PC-3 (cell line): ENCODE measurements around the gene CUEDC2. TPM values are rescaled to one million over a fixed set of nuclear protein-coding genes. Genes with fewer than 3 reads are reported as not detected.

ENCODE experiments used
- ATAC-seq: fragments of 200-7000 bp; cut with Tn5 transposase; 2 replicates; pipeline ENCODE4 v1.9.1; 2020; ENCODE audit warnings: mild to moderate bottlenecking, moderate library complexity
- BruUV-seq: library from RNA; stranded (reverse); fragments of 400-500 nt; replicated peaks from 2 replicates; lab custom pipeline; 2021; lab: Mats Ljungman, UMichigan
- CTCF ChIA-PET: fragments of 300-600 bp; sonication (Branson Sonifier 250); formaldehyde crosslinking; loops from one replicate; lab custom pipeline; 2022; ENCODE audit warnings: antibody characterized with exemption; lab: Charles Lee
- POLR2A ChIA-PET: fragments of 300-600 bp; sonication (Branson Sonifier 250); formaldehyde crosslinking; loops from one replicate; lab custom pipeline; 2022; ENCODE audit warnings: antibody characterized with exemption; ENCODE audit not compliant: unreplicated experiment; lab: Charles Lee
- DNase-seq: peaks from one replicate; pipeline ENCODE4 v3.0.0-alpha.2; 2015
- H2AFZ ChIP-seq: fragments of 300-600 bp; sonication (generic); 2 replicates; pipeline ENCODE4 v1.6.0; 2016; ENCODE audit warnings: antibody characterized with exemption, low read length
- H3F3A ChIP-seq: fragments of 300-600 bp; sonication (generic); one replicate; pipeline ENCODE4 v1.6.0; 2017; ENCODE audit warnings: antibody characterized with exemption, low read length, control low read depth, mild to moderate bottlenecking; ENCODE audit not compliant: unreplicated experiment
- H3K27ac ChIP-seq: fragments of 300-600 bp; sonication (generic); 2 replicates; pipeline ENCODE4 v1.5.1; 2016; ENCODE audit warnings: mild to moderate bottlenecking, low read length
- H3K27me3 ChIP-seq: fragments of 300-600 bp; sonication (generic); 2 replicates; pipeline ENCODE4 v1.6.1; 2016; ENCODE audit warnings: low read length, mixed read lengths
- H3K36me3 ChIP-seq: fragments of 300-600 bp; sonication (generic); 2 replicates; pipeline ENCODE4 v1.6.1; 2016; ENCODE audit warnings: low read depth, mixed run types, low read length, mixed read lengths
- H3K4me1 ChIP-seq: fragments of 300-600 bp; sonication (generic); 2 replicates; pipeline ENCODE4 v1.5.1; 2016; ENCODE audit warnings: low read length; ENCODE audit not compliant: insufficient read depth
- H3K4me2 ChIP-seq: fragments of 300-600 bp; sonication (generic); 2 replicates; pipeline ENCODE4 v1.6.0; 2016; ENCODE audit warnings: low read length
- H3K4me3 ChIP-seq: fragments of 300-600 bp; sonication (generic); 2 replicates; pipeline ENCODE4 v1.5.1; 2016; ENCODE audit warnings: mild to moderate bottlenecking, low read length, mixed read lengths
- H3K79me2 ChIP-seq: fragments of 300-600 bp; sonication (generic); 2 replicates; pipeline ENCODE4 v1.6.1; 2017; ENCODE audit warnings: low read length, mixed read lengths
- H3K9ac ChIP-seq: fragments of 300-600 bp; sonication (generic); 2 replicates; pipeline ENCODE4 v1.6.0; 2016; ENCODE audit warnings: mild to moderate bottlenecking, low read length
- H3K9me2 ChIP-seq: fragments of 300-600 bp; sonication (generic); replicated peaks from 2 replicates; pipeline ENCODE4 v1.6.1; 2016; ENCODE audit warnings: mixed run types, low read length, mixed read lengths
- H3K9me3 ChIP-seq: fragments of 300-600 bp; sonication (generic); 2 replicates; pipeline ENCODE4 v1.6.1; 2016; ENCODE audit warnings: low read length, mixed read lengths
- H4K20me1 ChIP-seq: fragments of 300-600 bp; sonication (generic); 2 replicates; pipeline ENCODE4 v1.6.1; 2016; ENCODE audit warnings: low read length, mixed read lengths
- CTCF ChIP-seq: fragments of 300-600 bp; sonication (generic); conservative IDR thresholded peaks from 2 replicates; pipeline ENCODE4 v1.5.1; 2017; ENCODE audit warnings: antibody characterized with exemption, low read depth, mild to moderate bottlenecking, low read length
- EZH2 ChIP-seq: fragments of 300-600 bp; sonication (generic); IDR thresholded peaks from one replicate; pipeline ENCODE4 v1.6.1; 2017; ENCODE audit warnings: antibody characterized with exemption, mild to moderate bottlenecking, low read length; ENCODE audit not compliant: unreplicated experiment
- EZH2phosphoT487 ChIP-seq: fragments of 300-600 bp; sonication (generic); IDR thresholded peaks from 2 replicates; pipeline ENCODE4 v1.6.1; 2018; ENCODE audit warnings: mild to moderate bottlenecking, antibody characterized with exemption, low read length, borderline replicate concordance
- intact Hi-C: fragments of 100-400 bp; cut with micrococcal nuclease; formaldehyde crosslinking; loops from 2 replicates; pipeline ENCODE4 v1.9.0; 2023
- total RNA-seq: library from RNA; depleted of rRNA; stranded (reverse); fragments of >200 nt; gene quantifications from 2 replicates; pipeline ENCODE4 v1.2.3, GENCODE V29; 2014

Gene CUEDC2
- total RNA-seq, 1 experiment from 2014 or later, result 51.4 TPM

DNA sequence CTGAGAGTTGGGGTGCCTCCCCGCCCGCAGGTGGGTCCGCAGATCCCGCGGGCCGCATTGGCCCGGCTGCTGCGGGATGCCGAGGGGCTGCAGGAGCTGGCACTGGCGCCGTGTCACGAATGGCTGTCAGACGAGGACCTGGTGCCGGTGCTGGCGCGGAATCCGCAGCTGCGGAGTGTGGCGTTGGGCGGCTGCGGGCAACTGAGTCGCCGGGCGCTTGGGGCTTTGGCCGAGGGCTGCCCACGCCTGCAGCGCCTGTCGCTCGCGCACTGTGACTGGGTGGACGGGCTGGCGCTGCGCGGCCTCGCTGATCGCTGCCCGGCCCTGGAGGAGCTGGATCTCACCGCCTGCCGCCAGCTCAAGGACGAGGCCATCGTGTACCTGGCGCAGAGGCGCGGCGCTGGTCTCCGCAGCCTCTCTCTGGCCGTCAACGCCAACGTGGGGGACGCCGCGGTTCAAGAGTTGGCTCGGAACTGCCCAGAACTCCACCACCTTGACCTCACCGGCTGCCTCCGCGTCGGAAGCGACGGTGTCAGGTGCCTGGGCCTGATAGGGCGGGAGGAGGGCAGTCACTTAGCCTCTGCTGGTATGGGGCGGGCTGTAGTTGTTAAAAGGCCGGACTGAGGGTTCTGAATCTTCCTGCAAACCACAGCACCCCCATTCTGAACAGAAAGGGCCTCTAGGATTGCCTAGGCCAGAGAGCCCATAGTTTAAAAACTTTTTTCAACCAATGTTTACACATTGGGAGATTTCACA, 10.4 kb downstream of the CUEDC2 start:
- H3K4me1 ChIP-seq, result peaks cover 20% of the 10 kb centered on the region
- H3K9me2 ChIP-seq, result no peaks in the 10 kb centered on the region
- TF ChIP-seq CTCF, result no peak
- TF ChIP-seq EZH2, result no peak
- TF ChIP-seq EZH2phosphoT487, result no peak
- no peaks in the 10 kb centered on the region for H3F3A ChIP-seq
- H2AFZ ChIP-seq, result peak overlapping the region; percentile 89
- ChIA-PET CTCF (interaction anchor here (1.1 kb wide), 2 partner anchors 38 to 162 kb away, joined by 3 to 5 read pairs; no protein-coding TSS in a partner anchor), POLR2A (no interaction called here)
- H3K9me3 ChIP-seq, result no peaks in the 10 kb centered on the region
- 0 out of 2 replicates have a peak, but pooled peaks cover 4% of the 10 kb centered on the region for H3K36me3 ChIP-seq
- DNase-seq, result peak; percentile 34
- peak; percentile 27 for ATAC-seq
- BruUV-seq, result no TSS peak
- peaks cover 11% of the 10 kb centered on the region; the same call in 1 of the 2 replicates for H3K79me2 ChIP-seq
- peak overlapping the region; percentile 88 for H3K4me3 ChIP-seq
- H3K27me3 ChIP-seq, result no peaks in the 10 kb centered on the region
- peak overlapping the region; percentile 53 for H3K27ac ChIP-seq
- H4K20me1 ChIP-seq, result no peaks in the 10 kb centered on the region
- peak overlapping the region; percentile 77 for H3K9ac ChIP-seq
- intact Hi-C loops, result no loop called here
- peak overlapping the region; percentile 92 for H3K4me2 ChIP-seq

- ChIA-PET CTCF (interaction anchor here (1.1 kb wide), 1 partner anchor 38 kb away, joined by 5 read pairs; no protein-coding TSS in a partner anchor), POLR2A (no interaction called here)
- Histone ChIP-seq H3K36me3 (0 out of 2 replicates have a peak, but pooled peaks cover 4% of the 10 kb centered on the region), H3F3A (no peaks in the 10 kb centered on the region), H3K4me2 (peak overlapping the region; percentile 92), H3K9me3 (no peaks in the 10 kb centered on the region), H3K9ac (peak overlapping the region; percentile 77), H4K20me1 (no peaks in the 10 kb centered on the region), H3K4me3 (peak overlapping the region; percentile 88), H3K79me2 (peaks cover 11% of the 10 kb centered on the region; the same call in 1 of the 2 replicates), H3K27me3 (no peaks in the 10 kb centered on the region), H3K27ac (peak overlapping the region; percentile 53), H3K4me1 (peaks cover 20% of the 10 kb centered on the region), H3K9me2 (no peaks in the 10 kb centered on the region), H2AFZ (peak overlapping the region; percentile 89)
- BruUV-seq, result no TSS peak
- intact Hi-C loops, result no loop called here
- DNase-seq, result no peak
- no peak for TF ChIP-seq EZH2
- TF ChIP-seq EZH2phosphoT487, result no peak
- TF ChIP-seq CTCF, result no peak
- no peak for ATAC-seq
Measured at GRCh38 chr10:102421507-102421756, 10.9 kb downstream of the CUEDC2 start.
